T-helper 2 cell treated with Interferon-gamma antibody and Interleukin-4, amounts not matched to agents 5 μg/mL and 100 μg/mL, for 36 hours (primary cell): ENCODE data around the gene DDOST.

Experiments
- DNase-seq: peaks from one replicate; pipeline ENCODE4 v3.0.0; 2021; ENCODE audit warnings: low spot score
- H3K27ac Mint-ChIP-seq: one replicate; pipeline ENCODE4 v1.8.0; 2021; ENCODE audit warnings: mild to moderate bottlenecking, mixed read lengths
- H3K27me3 Mint-ChIP-seq: one replicate; pipeline ENCODE4 v1.8.0; 2021; ENCODE audit warnings: low read depth, mixed read lengths
- H3K36me3 Mint-ChIP-seq: one replicate; pipeline ENCODE4 v1.8.0; 2021; ENCODE audit warnings: low read depth, mixed read lengths
- H3K4me1 Mint-ChIP-seq: one replicate; pipeline ENCODE4 v1.8.0; 2021; ENCODE audit warnings: low read depth, mixed read lengths
- H3K4me3 Mint-ChIP-seq: one replicate; pipeline ENCODE4 v1.8.0; 2022; ENCODE audit warnings: mild to moderate bottlenecking, moderate library complexity, mixed read lengths
- H3K9me3 Mint-ChIP-seq: one replicate; pipeline ENCODE4 v1.8.0; 2021; ENCODE audit warnings: mixed read lengths

Gene DDOST

DNA sequence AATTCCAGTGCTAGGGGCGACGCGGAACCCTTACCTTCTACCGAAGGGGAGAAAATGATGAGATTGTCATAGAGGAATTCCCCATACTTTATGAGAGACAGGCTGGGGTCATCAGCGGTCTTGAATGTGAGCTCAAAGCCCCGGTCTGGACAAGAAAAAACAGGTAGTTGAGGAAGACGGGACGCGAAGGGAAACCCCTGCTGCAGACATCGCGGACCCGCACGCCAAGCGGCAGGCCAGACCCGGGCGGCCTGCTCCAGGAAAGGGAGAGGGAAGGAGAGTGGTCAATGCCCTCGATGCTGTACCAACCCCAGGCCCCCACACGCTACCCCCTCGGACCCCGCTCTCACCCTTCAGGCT lies 342 bp downstream of the DDOST start:
- H3K4me1 Mint-ChIP-seq: peaks cover 31% of the 10 kb centered on the region
- peaks cover 34% of the 10 kb centered on the region for H3K36me3 Mint-ChIP-seq
- H3K27ac Mint-ChIP-seq: peak overlapping the region; percentile 92
- H3K9me3 Mint-ChIP-seq: no peaks in the 10 kb centered on the region
- H3K4me3 Mint-ChIP-seq: peak overlapping the region; percentile 96
- no peaks in the 10 kb centered on the region for H3K27me3 Mint-ChIP-seq
- DNase-seq: no peak

DNA sequence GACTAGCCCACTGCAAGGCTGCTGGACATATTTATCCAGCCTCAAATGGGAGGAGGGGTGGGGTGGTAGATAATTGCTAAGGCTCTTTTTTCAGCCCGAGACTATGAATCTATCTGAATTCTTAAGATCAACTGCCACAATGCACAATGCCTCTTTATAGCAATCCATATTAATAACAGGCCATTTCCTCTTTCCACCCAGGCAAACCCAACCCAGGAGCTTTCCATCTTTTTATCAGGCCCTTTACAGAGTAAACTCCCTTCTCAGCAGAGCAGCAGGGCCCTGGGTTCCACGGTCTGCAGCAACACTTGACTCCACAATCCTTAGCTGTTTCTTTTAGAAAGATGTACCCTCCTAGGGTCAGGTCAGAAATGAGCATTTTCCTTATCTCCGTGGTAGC lies 806 bp downstream of the DDOST start:
- H3K4me3 Mint-ChIP-seq: peak overlapping the region; percentile 96
- peak overlapping the region; percentile 92 for H3K27ac Mint-ChIP-seq
- H3K4me1 Mint-ChIP-seq: peaks cover 31% of the 10 kb centered on the region
- no peak for DNase-seq
- H3K36me3 Mint-ChIP-seq: peaks cover 38% of the 10 kb centered on the region
- H3K27me3 Mint-ChIP-seq: no peaks in the 10 kb centered on the region
- H3K9me3 Mint-ChIP-seq: no peaks in the 10 kb centered on the region

DNA sequence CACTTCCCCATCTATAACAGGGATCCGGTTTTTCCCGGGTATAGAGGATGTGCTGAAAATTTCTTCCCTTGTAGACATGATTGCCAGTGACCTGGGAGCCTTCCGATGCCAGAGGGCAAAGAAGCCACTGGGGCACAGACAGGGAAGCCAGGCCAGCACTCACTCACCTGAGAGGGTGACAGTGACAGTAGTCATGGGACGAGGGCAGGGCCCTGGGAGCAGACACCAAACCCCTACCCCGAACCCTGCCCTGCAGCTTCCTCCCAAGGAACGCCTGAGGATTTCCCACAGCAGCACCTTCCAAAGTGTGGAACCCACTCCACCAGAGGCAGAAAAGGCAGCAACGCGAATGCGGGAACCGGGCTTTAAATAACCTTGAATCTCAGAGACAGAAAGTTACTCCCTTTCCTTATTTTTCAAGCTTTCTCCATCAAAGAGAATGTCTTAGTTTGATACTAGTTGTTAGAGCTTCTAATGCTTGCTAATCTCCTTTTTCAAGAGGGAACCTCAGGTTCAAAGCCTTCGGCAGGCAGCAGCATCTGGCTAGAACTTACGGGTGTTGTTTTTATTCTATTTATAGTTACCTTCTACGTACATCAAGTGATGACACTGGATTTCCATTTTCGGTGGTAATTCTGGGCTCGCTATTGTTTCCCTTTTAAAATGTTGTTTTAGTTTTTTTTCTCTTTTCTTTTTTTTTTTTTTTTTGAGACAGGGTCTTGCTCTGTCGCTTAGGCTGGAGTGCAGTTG lies 2.8 kb downstream of the DDOST start:
- no peak for DNase-seq
- no peak overlapping the region for H3K4me3 Mint-ChIP-seq
- H3K9me3 Mint-ChIP-seq: no peaks in the 10 kb centered on the region
- H3K27me3 Mint-ChIP-seq: no peaks in the 10 kb centered on the region
- peaks cover 52% of the 10 kb centered on the region for H3K36me3 Mint-ChIP-seq
- no peak overlapping the region for H3K27ac Mint-ChIP-seq
- peaks cover 31% of the 10 kb centered on the region for H3K4me1 Mint-ChIP-seq

DNA sequence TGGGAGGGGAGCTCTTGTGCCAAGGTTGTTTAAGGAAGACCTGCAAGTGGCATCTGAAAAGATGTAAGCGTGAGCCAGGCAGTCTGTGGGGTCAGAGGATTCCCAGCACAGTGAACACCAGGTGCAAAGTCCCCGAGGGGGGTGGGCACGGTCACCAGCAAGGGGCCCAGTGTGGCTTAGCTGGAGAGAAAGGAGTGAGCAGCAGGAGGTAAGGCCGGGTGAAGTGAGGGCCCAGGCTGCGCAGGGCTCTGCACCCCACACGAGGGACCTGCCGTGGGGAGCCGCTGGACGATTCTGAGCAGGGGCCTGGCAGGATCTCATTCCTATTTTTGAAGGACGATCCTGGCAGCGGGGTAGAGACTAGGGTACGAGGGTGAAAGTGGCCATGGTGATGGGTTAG lies 4.1 kb downstream of the DDOST start:
- Mint-ChIP-seq H3K4me3 (no peak overlapping the region), H3K9me3 (no peaks in the 10 kb centered on the region), H3K4me1 (peaks cover 25% of the 10 kb centered on the region), H3K36me3 (peaks cover 63% of the 10 kb centered on the region), H3K27me3 (no peaks in the 10 kb centered on the region), H3K27ac (no peak overlapping the region)
- no peak for DNase-seq

DNA sequence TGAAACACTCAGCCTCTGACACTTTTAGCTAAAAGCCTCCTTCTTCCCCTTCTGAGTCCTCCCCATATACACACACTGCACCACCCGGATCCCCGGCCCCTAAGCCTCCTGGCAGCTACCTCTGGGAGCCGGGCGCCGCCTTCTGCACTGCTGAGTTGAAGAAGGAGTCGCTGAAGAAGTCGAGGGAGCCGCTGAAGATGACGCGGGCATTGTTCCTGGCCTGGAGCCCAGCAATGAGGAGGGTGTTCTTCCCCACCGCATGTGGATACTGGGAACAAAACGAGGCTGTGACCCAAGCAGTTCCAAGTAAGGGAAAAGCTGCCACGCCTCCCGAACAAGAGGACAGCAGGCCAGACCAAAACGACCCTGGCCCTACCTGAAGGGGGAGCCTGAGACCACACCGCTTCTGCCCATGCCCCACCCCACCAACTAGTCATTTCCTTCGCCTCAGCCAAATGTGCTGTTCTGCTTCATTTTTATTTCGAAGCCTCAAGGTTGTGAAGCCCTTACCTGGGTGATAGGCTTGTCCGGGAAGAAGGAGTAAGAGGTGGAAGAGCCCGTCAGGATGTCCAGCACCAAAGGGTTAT lies 7.0 kb downstream of the DDOST start:
- no peak overlapping the region for H3K4me3 Mint-ChIP-seq
- no peaks in the 10 kb centered on the region for H3K9me3 Mint-ChIP-seq
- no peak for DNase-seq
- peaks cover 7% of the 10 kb centered on the region for H3K4me1 Mint-ChIP-seq
- H3K27me3 Mint-ChIP-seq: no peaks in the 10 kb centered on the region
- no peak overlapping the region for H3K27ac Mint-ChIP-seq
- H3K36me3 Mint-ChIP-seq: peaks cover 65% of the 10 kb centered on the region

DNA sequence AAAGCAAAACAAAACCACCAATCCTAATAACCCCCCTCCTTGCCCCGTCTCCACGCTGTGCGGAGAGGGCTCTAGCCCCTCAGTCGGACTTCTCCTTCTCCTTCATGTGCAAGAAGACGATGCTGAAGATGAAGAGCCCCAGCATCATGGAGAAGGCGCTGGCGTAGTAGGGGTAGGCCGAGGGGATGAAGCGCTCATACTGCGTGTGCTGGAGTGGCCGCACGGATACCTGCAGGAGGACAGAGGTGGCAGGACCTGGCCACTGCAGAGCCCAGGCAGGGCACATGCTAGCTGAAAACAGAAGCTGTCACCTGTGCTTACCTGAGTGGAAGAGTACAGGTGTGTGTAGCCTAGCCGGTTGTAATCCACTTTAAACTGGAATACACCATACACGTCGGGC lies 8.9 kb downstream of the DDOST start:
- no peak overlapping the region for H3K4me3 Mint-ChIP-seq
- no peaks in the 10 kb centered on the region for H3K27me3 Mint-ChIP-seq
- peaks cover 64% of the 10 kb centered on the region for H3K36me3 Mint-ChIP-seq
- no peaks in the 10 kb centered on the region for H3K9me3 Mint-ChIP-seq
- DNase-seq: no peak
- H3K4me1 Mint-ChIP-seq: peaks cover 3% of the 10 kb centered on the region
- no peak overlapping the region for H3K27ac Mint-ChIP-seq

DNA sequence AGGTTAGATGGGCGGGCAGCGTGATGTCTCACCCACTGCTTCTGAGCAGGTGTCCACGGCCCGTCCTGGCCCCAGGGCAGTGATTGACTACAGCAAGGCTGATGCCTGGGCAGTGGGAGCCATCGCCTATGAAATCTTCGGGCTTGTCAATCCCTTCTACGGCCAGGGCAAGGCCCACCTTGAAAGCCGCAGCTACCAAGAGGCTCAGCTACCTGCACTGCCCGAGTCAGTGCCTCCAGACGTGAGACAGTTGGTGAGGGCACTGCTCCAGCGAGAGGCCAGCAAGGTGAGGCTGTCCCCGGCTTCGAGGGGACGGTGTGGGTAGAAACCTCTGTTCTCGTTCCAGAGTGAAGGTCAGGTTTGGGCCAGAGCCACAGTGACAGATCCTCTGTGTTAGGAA lies 12.2 kb downstream of the DDOST start:
- Mint-ChIP-seq H3K36me3 (peaks cover 41% of the 10 kb centered on the region), H3K9me3 (no peaks in the 10 kb centered on the region), H3K27me3 (no peaks in the 10 kb centered on the region), H3K4me1 (no peaks in the 10 kb centered on the region), H3K4me3 (no peak overlapping the region), H3K27ac (no peak overlapping the region)
- no peak for DNase-seq

DNA sequence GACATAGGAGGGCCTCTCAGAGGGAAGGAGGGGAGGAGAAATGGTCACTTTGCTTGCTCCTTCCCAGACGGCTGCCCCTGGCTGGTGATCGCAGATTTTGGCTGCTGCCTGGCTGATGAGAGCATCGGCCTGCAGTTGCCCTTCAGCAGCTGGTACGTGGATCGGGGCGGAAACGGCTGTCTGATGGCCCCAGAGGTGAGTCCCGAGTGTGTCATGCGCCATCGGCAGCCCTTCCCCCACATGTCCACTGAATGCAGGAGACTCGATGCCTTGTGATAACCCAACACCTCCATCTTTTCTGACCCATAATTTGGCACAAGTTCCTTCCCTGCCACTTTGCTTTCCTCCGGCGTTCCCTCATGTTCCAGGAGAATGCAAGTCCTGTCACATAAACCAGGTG lies 12.7 kb downstream of the DDOST start:
- no peak for DNase-seq
- Mint-ChIP-seq H3K27ac (no peak overlapping the region), H3K36me3 (peaks cover 36% of the 10 kb centered on the region), H3K4me3 (no peak overlapping the region), H3K9me3 (no peaks in the 10 kb centered on the region), H3K4me1 (no peaks in the 10 kb centered on the region), H3K27me3 (no peaks in the 10 kb centered on the region)

DNA sequence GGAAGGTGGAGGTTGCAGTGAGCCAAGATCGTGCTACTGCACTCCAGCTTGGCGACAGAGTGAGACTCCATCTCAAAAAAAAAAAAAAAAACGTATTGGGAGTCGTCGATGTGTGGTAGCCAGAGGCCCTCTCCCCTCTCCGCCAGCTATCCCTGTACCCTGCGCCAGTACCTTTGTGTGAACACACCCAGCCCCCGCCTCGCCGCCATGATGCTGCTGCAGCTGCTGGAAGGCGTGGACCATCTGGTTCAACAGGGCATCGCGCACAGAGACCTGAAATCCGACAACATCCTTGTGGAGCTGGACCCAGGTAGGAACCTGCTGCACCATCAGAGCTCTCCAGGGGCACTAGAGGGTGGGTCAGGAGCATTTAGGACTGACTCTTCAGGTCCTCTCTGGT lies 15.8 kb downstream of the DDOST start:
- H3K27ac Mint-ChIP-seq: no peak overlapping the region
- DNase-seq: no peak
- H3K36me3 Mint-ChIP-seq: peaks cover 15% of the 10 kb centered on the region

DNA sequence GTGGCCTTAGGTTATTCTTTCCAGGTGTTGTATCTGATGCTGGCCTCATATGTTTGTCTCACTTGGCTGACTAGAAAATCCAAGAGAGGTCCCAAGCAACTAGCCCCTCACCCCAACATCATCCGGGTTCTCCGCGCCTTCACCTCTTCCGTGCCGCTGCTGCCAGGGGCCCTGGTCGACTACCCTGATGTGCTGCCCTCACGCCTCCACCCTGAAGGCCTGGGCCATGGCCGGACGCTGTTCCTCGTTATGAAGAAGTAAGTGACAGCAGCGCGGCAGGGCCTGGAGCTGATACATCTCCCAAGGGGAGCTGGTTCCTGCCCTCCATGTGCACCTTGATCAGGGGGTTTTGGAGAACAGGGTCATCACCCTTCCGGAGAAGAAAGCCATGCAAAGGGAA lies 16.8 kb downstream of the DDOST start:
- Mint-ChIP-seq H3K9me3 (no peaks in the 10 kb centered on the region), H3K27me3 (no peaks in the 10 kb centered on the region)

More for the DNA sequence above, 15.8 kb downstream of the DDOST start:
- Mint-ChIP-seq H3K4me3 (no peak overlapping the region), H3K9me3 (no peaks in the 10 kb centered on the region), H3K27me3 (no peaks in the 10 kb centered on the region), H3K4me1 (no peaks in the 10 kb centered on the region)

DNA sequence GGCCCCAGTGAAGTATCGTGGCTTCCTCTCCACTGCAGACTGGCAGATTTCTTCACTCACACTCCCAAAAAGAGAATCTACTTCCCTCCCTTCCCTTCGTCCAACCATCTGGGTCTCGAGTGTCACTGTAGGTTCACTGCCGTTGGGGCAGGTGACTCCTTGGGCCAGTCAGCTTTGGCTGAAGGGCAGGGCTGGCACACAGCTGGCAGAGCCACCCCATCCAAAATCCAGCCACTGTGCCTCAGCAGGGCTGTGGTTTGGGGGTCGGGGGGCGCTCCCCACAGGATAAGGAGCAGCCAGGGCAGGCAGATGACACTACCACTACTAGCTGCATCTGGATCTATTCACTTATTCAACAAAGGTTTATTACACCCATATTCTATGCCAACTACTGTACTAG lies 18.1 kb downstream of the DDOST start:
- DNase-seq: no peak
- no peaks in the 10 kb centered on the region for H3K9me3 Mint-ChIP-seq
- no peaks in the 10 kb centered on the region for H3K27me3 Mint-ChIP-seq
- H3K4me3 Mint-ChIP-seq: no peak overlapping the region
- no peaks in the 10 kb centered on the region for H3K36me3 Mint-ChIP-seq
- no peak overlapping the region for H3K27ac Mint-ChIP-seq
- H3K4me1 Mint-ChIP-seq: no peaks in the 10 kb centered on the region

More for the DNA sequence above, 16.8 kb downstream of the DDOST start:
- Mint-ChIP-seq H3K36me3 (peaks cover 7% of the 10 kb centered on the region), H3K27ac (no peak overlapping the region), H3K4me3 (no peak overlapping the region), H3K4me1 (no peaks in the 10 kb centered on the region)
- DNase-seq: no peak

DNA sequence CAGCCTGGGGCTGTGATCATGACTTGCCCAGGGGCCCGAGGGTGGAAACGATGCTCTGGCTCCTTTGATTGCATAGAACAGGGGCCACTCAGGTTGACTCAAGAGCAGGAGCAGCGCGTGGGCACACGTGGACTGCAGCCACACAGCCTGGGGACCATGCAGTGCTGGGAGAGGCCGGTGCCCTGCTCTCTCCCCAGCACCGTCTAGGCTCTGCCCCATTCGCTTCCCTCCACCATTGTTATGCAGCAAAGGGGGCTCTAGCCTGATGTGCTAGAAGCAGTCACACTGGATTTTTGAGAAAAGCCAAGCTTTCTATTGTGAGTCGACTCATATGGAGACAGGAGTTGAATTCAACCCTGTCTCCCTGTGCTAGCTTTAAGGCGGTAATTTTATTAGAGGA lies 19.2 kb downstream of the DDOST start:
- no peak for DNase-seq
- Mint-ChIP-seq H3K4me3 (no peak overlapping the region), H3K27me3 (no peaks in the 10 kb centered on the region), H3K36me3 (no peaks in the 10 kb centered on the region), H3K4me1 (no peaks in the 10 kb centered on the region), H3K9me3 (no peaks in the 10 kb centered on the region), H3K27ac (no peak overlapping the region)

DNA sequence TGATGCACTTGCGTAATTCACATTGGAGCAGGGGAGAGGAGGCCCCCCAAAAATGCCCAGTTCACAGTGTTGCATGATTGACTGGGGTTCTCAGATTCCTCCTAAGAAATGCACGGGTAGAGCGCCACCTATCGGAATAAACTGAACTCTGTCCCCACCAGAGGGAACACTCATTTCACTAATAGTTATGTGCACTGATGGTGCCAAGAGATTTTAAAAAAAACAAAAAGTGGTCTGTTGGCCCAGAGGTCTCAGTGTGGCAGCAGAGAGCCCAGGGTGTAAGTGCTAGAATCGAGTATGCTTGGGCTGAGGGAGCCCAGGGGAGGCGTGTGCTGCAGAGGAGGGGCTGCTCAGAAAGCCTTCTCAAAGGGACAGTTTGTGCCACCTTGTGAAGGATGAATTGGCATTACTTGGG lies 21.0 kb downstream of the DDOST start:
- Mint-ChIP-seq H3K4me1 (no peaks in the 10 kb centered on the region), H3K36me3 (no peaks in the 10 kb centered on the region), H3K27ac (no peak overlapping the region), H3K4me3 (no peak overlapping the region), H3K9me3 (no peaks in the 10 kb centered on the region), H3K27me3 (no peaks in the 10 kb centered on the region)
- DNase-seq: peak; percentile 50

DNA sequence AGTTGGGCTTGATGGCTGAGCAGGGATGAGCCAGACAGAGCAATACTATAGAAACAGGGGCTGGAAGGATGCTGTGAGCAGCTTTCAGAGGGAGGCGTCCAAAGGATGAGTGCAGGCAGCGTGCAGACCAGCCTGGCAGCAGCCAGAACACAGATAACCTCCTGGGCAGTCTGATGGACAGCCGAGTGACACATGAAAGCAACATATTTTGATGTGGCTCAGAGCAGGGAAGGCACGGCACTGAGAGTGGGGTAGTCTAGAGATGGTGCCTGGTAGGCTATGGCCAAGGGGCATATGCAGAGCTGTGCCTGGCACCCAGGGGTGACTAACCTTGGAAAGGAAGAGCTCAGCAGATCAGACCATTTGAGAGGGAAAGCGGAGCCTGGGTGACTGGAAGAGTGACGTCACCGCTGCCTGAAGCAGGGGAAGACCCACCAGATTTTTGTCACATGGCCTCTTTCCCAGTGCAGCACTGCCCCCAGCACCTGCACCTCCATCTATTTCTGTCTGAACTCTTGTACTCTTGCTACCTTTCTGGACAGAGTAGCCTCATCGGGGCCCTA lies 24.3 kb downstream of the DDOST start:
- Mint-ChIP-seq H3K27me3 (no peaks in the 10 kb centered on the region), H3K4me1 (peaks cover 13% of the 10 kb centered on the region), H3K27ac (no peak overlapping the region), H3K36me3 (no peaks in the 10 kb centered on the region), H3K9me3 (no peaks in the 10 kb centered on the region), H3K4me3 (no peak overlapping the region)
- DNase-seq: no peak
